Activated T-helper 1 cell treated with anti-CD3 and anti-CD28 coated beads, Interleukin-12 subunit alpha, Interleukin-12 subunit beta, Interleukin-2, Interleukin-4 antibody, amounts not matched to agents 30 ng/mL and 10 ng/mL and 1 ng/mL, durations not matched to agents 14 hours and 24 hours and 36 hours (primary cell): ENCODE results near the gene MSANTD1. TPM values are rescaled to one million over a fixed set of nuclear protein-coding genes. Genes with fewer than 3 reads are reported as not detected.

Source experiments
- DNase-seq: peaks from one replicate; pipeline ENCODE4 v3.0.0; 2021; ENCODE audit warnings: low spot score
- H3K27ac Mint-ChIP-seq: one replicate; pipeline ENCODE4 v1.8.0; 2021; ENCODE audit warnings: mild to moderate bottlenecking, mixed read lengths
- H3K27me3 Mint-ChIP-seq: one replicate; pipeline ENCODE4 v1.8.0; 2022; ENCODE audit warnings: mild to moderate bottlenecking, moderate library complexity, mixed read lengths; ENCODE audit not compliant: insufficient read depth
- H3K36me3 Mint-ChIP-seq: one replicate; pipeline ENCODE4 v1.8.0; 2021; ENCODE audit warnings: low read depth, mixed read lengths
- H3K4me1 Mint-ChIP-seq: one replicate; pipeline ENCODE4 v1.8.0; 2021; ENCODE audit warnings: low read depth, mixed read lengths
- H3K4me3 Mint-ChIP-seq: one replicate; pipeline ENCODE4 v1.8.0; 2021; ENCODE audit warnings: mild to moderate bottlenecking, moderate library complexity, mixed read lengths
- H3K9me3 Mint-ChIP-seq: one replicate; pipeline ENCODE4 v1.8.0; 2021; ENCODE audit warnings: mixed read lengths
- intact Hi-C: fragments of 100-400 bp; cut with micrococcal nuclease; formaldehyde crosslinking; loops from one replicate; pipeline ENCODE4 v1.15.1; 2024
- total RNA-seq: library from RNA; stranded (reverse); gene quantifications from 2 replicates; pipeline ENCODE4 v1.2.3, GENCODE V29; 2022

The MSANTD1 gene
- total RNA-seq, 1 donor from 2014 or later = 0.73 TPM

DNA sequence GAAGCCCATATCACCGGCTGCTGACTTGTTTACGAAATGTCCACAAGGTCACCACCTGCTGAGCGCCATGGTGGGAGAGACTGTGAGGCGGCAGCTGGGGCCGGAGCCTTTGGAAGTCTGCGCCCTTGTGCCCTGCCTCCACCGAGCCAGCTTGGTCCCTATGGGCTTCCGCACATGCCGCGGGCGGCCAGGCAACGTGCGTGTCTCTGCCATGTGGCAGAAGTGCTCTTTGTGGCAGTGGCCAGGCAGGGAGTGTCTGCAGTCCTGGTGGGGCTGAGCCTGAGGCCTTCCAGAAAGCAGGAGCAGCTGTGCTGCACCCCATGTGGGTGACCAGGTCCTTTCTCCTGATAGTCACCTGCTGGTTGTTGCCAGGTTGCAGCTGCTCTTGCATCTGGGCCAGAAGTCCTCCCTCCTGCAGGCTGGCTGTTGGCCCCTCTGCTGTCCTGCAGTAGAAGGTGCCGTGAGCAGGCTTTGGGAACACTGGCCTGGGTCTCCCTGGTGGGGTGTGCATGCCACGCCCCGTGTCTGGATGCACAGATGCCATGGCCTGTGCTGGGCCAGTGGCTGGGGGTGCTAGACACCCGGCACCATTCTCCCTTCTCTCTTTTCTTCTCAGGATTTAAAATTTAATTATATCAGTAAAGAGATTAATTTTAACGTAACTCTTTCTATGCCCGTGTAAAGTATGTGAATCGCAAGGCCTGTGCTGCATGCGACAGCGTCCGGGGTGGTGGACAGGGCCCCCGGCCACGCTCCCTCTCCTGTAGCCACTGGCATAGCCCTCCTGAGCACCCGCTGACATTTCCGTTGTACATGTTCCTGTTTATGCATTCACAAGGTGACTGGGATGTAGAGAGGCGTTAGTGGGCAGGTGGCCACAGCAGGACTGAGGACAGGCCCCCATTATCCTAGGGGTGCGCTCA lies 8.7 kb upstream of the MSANTD1 start:
- intact Hi-C loops = no loop called here
- H3K9me3 Mint-ChIP-seq = no peaks in the 10 kb centered on the region
- no peak overlapping the region for H3K27ac Mint-ChIP-seq
- H3K27me3 Mint-ChIP-seq = no peaks in the 10 kb centered on the region
- no peak overlapping the region for H3K4me3 Mint-ChIP-seq
- no peak for DNase-seq
- H3K4me1 Mint-ChIP-seq = peaks cover 17% of the 10 kb centered on the region
- H3K36me3 Mint-ChIP-seq = peaks cover 2% of the 10 kb centered on the region

DNA sequence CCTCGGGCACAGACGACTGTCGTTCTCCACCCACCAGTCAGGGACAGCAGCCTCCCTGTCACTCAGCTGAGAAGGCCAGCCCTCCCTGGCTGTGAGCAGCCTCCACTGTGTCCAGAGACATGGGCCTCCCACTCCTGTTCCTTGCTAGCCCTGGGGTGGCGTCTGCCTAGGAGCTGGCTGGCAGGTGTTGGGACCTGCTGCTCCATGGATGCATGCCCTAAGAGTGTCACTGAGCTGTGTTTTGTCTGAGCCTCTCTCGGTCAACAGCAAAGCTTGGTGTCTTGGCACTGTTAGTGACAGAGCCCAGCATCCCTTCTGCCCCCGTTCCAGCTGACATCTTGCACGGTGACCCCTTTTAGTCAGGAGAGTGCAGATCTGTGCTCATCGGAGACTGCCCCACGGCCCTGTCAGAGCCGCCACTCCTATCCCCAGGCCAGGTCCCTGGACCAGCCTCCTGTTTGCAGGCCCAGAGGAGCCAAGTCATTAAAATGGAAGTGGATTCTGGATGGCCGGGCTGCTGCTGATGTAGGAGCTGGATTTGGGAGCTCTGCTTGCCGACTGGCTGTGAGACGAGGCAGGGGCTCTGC lies 7.9 kb upstream of the MSANTD1 start:
- no peak overlapping the region for H3K27ac Mint-ChIP-seq
- H3K9me3 Mint-ChIP-seq = no peaks in the 10 kb centered on the region
- DNase-seq = no peak
- intact Hi-C loops = no loop called here
- peaks cover 17% of the 10 kb centered on the region for H3K4me1 Mint-ChIP-seq
- no peaks in the 10 kb centered on the region for H3K27me3 Mint-ChIP-seq
- peaks cover 2% of the 10 kb centered on the region for H3K36me3 Mint-ChIP-seq
- H3K4me3 Mint-ChIP-seq = no peak overlapping the region

DNA sequence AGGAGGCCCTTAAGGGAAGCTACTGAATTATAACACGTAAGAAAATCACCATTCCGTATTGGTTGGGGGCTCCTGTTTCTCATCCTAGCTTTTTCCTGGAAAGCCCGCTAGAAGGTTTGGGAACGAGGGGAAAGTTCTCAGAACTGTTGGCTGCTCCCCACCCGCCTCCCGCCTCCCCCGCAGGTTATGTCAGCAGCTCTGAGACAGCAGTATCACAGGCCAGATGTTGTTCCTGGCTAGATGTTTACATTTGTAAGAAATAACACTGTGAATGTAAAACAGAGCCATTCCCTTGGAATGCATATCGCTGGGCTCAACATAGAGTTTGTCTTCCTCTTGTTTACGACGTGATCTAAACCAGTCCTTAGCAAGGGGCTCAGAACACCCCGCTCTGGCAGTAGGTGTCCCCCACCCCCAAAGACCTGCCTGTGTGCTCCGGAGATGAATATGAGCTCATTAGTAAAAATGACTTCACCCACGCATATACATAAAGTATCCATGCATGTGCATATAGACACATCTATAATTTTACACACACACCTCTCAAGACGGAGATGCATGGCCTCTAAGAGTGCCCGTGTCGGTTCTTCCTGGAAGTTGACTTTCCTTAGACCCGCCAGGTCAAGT lies 6.9 kb upstream of the MSANTD1 start:
- no peak overlapping the region for H3K4me3 Mint-ChIP-seq
- intact Hi-C loops = no loop called here
- no peaks in the 10 kb centered on the region for H3K9me3 Mint-ChIP-seq
- no peaks in the 10 kb centered on the region for H3K27me3 Mint-ChIP-seq
- H3K27ac Mint-ChIP-seq = no peak overlapping the region
- H3K4me1 Mint-ChIP-seq = peaks cover 17% of the 10 kb centered on the region
- DNase-seq = no peak
- H3K36me3 Mint-ChIP-seq = peaks cover 2% of the 10 kb centered on the region

GRCh38 chr4:3243136-3243780 lies 5.7 kb upstream of the MSANTD1 start:
- no peak overlapping the region for H3K27ac Mint-ChIP-seq
- intact Hi-C loops = no loop called here
- peak; percentile 5 for DNase-seq
- H3K4me3 Mint-ChIP-seq = no peak overlapping the region
- H3K27me3 Mint-ChIP-seq = no peaks in the 10 kb centered on the region
- H3K36me3 Mint-ChIP-seq = peaks cover 2% of the 10 kb centered on the region
- peaks cover 17% of the 10 kb centered on the region for H3K4me1 Mint-ChIP-seq
- H3K9me3 Mint-ChIP-seq = no peaks in the 10 kb centered on the region

DNA sequence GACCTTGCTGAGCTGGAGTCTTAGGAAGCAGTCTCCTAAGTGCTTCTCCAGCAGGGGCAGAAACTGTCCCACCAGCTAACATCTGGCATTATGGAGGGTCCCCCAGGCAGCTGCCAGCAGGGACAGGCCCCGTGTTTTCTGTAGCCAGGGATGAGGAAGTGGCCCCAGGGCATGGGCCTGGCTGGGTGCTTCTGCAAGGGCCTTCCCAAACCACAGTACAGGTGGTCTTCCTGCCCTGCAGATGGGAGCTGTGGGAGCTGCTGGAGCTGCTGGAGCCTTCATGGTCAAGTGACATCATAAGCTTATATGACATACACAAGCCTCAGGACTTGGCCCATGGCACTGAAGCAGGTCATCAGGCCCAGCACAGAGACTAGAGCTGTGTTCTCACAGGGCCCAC lies 5.0 kb upstream of the MSANTD1 start:
- intact Hi-C loops = no loop called here
- no peak overlapping the region for H3K4me3 Mint-ChIP-seq
- H3K27ac Mint-ChIP-seq = no peak overlapping the region

GRCh38 chr4:3244747-3245146 lies 4.2 kb upstream of the MSANTD1 start:
- Mint-ChIP-seq H3K36me3 (peaks cover 2% of the 10 kb centered on the region), H3K9me3 (no peaks in the 10 kb centered on the region), H3K27ac (no peak overlapping the region), H3K27me3 (no peaks in the 10 kb centered on the region), H3K4me1 (peaks cover 17% of the 10 kb centered on the region), H3K4me3 (no peak overlapping the region)
- intact Hi-C loops = no loop called here
- no peak for DNase-seq

More for the DNA sequence above, 5.0 kb upstream of the MSANTD1 start:
- Mint-ChIP-seq H3K27me3 (no peaks in the 10 kb centered on the region), H3K36me3 (peaks cover 2% of the 10 kb centered on the region), H3K9me3 (no peaks in the 10 kb centered on the region), H3K4me1 (peaks cover 17% of the 10 kb centered on the region)
- DNase-seq = no peak

DNA sequence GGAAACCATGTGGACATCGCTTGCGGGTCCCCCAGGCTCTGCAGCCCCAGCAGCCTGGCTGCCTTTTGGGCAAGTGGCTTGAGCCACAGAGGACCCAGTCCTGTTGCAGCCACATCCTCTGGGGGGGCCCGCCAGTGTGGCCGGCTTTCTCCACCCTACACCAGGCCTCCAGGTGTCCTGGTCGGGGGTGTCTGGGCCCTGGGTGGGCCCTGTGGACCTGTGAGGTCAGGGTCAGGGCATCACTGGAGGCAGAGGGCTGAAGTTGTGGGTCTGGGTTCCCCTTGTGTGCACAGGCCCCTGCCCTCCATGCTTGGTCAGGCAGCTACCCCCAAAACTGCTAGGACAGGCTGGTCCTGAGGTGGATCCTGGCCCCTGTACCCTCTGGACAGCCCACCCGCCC lies 3.3 kb upstream of the MSANTD1 start:
- H3K4me1 Mint-ChIP-seq = peaks cover 17% of the 10 kb centered on the region
- no peak for DNase-seq
- peaks cover 2% of the 10 kb centered on the region for H3K36me3 Mint-ChIP-seq
- no peak overlapping the region for H3K27ac Mint-ChIP-seq
- no peaks in the 10 kb centered on the region for H3K9me3 Mint-ChIP-seq
- no peaks in the 10 kb centered on the region for H3K27me3 Mint-ChIP-seq
- intact Hi-C loops = no loop called here
- no peak overlapping the region for H3K4me3 Mint-ChIP-seq

- Mint-ChIP-seq H3K9me3 (no peaks in the 10 kb centered on the region), H3K4me3 (no peak overlapping the region), H3K4me1 (peaks cover 17% of the 10 kb centered on the region), H3K27me3 (no peaks in the 10 kb centered on the region), H3K36me3 (no peaks in the 10 kb centered on the region), H3K27ac (no peak overlapping the region)
- intact Hi-C loops = no loop called here
- no peak for DNase-seq
Measured at GRCh38 chr4:3246458-3247398, 2.2 kb upstream of the MSANTD1 start.

GRCh38 chr4:3247399-3248177 lies 1.4 kb upstream of the MSANTD1 start:
- no peaks in the 10 kb centered on the region for H3K9me3 Mint-ChIP-seq
- intact Hi-C loops = no loop called here
- no peaks in the 10 kb centered on the region for H3K36me3 Mint-ChIP-seq

DNA sequence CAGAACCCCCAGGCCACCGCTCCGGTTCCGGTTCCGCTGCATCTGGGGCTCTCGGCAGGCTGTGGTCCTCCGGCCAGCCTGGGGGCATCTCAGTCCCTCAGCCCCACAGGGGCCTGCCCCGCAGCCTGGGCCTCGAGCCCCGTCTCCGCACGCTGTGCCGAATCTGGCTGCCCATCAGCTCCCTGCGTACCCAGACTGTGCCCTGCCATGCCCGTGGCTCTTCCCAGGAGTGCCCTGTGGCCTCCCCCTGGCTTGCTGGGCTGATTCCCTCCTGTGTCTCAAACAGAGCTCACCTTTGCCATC lies 830 bp upstream of the MSANTD1 start:
- H3K4me1 Mint-ChIP-seq = peaks cover 6% of the 10 kb centered on the region
- intact Hi-C loops = no loop called here
- no peaks in the 10 kb centered on the region for H3K36me3 Mint-ChIP-seq
- H3K4me3 Mint-ChIP-seq = no peak overlapping the region
- H3K27ac Mint-ChIP-seq = no peak overlapping the region
- no peaks in the 10 kb centered on the region for H3K27me3 Mint-ChIP-seq
- DNase-seq = no peak
- H3K9me3 Mint-ChIP-seq = no peaks in the 10 kb centered on the region

More at GRCh38 chr4:3247399-3248177, 1.4 kb upstream of the MSANTD1 start:
- Mint-ChIP-seq H3K4me1 (peaks cover 11% of the 10 kb centered on the region), H3K4me3 (no peak overlapping the region), H3K27me3 (no peaks in the 10 kb centered on the region), H3K27ac (no peak overlapping the region)
- no peak for DNase-seq

DNA sequence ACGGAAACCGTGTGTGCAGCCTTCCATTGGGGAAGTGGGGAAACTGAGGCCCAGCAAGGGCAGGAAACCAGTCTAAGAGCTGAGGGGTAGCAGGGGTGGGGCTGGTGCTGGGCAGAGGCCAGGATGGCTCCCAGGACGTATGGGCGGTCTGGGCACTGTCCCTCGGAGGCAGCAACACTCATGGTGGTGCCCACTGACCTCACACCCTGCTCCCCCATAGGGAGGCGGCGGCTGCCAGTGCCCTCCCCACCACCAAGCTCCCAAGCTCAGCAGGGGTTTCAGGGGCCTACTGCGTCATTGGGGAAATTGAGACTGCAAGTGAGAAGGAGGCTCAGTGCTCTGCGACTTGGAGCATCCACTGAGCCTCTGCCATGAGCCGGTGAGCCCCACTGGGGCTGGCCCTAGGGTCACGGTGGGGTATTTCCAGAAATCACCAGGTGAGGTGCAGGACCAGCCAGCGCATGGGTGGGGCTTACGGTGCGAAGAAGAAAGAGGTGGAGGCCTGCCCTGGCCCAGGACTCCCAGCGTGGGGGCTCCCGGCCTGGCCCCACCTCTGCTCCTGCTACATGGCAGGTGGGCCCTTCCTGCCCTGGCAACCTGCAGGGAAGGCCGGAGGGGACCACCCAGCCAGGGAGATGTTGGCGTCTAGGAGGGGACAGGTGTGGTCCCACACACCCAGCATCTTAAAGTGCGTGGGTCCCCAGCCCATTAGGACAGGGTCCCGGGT lies 915 bp downstream of the MSANTD1 start:
- no peak for DNase-seq
- Mint-ChIP-seq H3K27ac (no peak overlapping the region), H3K4me3 (no peak overlapping the region), H3K27me3 (no peaks in the 10 kb centered on the region), H3K4me1 (no peaks in the 10 kb centered on the region), H3K9me3 (no peaks in the 10 kb centered on the region), H3K36me3 (no peaks in the 10 kb centered on the region)
- intact Hi-C loops = no loop called here
